ENCODE results near the gene PTK7. TPM values are rescaled to one million over a fixed set of nuclear protein-coding genes. Genes with fewer than 3 reads are reported as not detected.
A peak's percentile ranks its signal among the peaks of the same experiment; 100 is the strongest.

The PTK7 gene
- polyA plus RNA-seq, 1 donor = 53.2 TPM

GRCh38 chr6:43086022-43086658 lies 10.0 kb downstream of the PTK7 start:
- no peak for DNase-seq (ENCODE audit: low read depth)

DNA sequence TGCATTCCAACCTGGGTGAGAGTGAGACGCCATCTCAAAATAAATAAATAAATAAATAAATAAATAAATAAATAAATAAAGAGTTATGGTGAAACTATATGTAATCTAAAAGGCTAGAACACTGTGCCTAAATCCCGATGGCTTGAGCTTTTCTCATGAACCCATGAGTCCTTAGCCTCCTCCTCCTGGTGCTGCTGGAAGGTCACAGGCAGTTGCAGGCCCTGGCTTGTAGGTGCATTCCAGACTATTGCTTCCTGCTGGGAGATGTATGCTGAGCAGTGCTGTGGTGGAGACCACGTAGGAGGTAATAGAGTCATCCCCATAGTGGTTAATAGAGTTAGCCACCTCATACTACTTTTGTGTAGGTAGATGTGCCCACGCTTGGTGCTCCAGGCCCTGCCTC lies 12.5 kb downstream of the PTK7 start:
- no peak for DNase-seq (ENCODE audit: low read depth)

DNA sequence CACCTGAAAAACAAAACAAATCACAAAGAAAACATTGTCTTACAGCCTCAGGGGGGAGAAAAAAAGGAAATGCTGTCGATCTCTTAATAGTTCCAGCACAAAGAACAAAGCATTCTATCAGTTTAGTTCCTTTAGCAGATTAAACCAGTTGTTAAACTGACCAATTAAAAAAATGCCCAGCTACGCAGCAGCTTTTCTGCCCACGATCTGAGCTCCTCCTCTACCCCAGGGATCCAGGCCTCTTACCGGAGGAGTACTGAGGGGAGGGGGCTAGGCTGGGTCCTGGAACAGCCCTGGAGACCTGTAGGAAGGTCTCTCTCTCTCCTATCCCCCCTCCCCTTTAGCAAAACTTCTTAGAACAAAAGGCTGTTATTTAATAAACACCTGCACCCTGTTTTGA lies 13.4 kb downstream of the PTK7 start:
- DNase-seq (ENCODE audit: low read depth) = no peak

DNA sequence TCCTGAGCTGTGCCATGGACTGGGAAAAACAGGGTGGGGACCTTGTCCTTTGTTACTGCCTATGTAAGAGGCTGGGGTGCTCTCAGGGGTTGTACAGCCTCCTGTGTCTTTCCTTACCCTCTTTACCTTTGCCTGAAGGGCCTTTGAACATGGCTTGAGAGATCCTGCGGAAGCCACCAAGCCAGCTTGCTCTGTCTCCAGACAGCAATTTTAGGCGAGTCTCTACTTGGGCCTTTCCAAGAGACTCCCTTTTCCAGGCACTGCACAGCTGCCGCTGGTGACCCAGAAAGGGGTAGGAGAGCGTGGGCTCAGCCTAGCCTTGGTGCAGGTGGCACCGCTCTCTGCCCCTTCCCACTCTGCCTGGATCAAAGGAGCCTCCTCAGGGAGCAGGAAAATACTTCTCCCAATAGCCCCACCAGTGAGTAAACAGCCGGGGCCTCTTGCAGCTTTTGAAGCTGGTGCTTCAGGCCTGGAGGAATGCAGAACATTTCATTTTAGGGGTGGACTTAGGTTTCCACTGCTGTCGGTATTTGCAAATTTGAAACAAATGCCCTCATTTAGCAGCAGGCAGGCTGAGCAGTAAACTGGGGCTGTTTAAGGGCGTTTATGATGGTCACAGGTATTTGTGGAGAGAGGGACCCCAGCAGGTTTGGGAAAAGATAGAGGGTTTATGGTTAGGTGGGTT lies 13.9 kb downstream of the PTK7 start:
- DNase-seq (ENCODE audit: low read depth) = no peak

DNA sequence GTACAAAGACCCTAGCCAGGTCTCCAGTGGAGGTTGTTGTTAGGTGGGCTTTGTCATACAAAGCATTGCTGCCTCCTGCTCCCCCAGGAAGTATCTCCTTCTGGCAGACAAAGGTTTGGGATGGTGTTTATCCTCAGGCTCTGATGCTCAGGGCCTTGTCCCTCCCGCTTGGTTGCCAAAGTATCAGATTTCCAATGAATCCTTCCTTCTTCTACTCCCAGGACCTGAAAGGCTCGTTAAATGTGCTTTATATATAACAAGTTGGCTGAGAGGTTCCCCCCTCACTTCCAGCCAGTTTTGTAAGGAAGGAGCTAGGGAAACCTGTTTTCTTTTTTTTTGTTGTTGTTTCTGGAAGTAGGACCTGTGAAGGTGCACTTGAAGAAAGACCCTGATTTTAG lies 14.4 kb downstream of the PTK7 start:
- DNase-seq (ENCODE audit: low read depth) = no peak

GRCh38 chr6:43091020-43091419 lies 14.9 kb downstream of the PTK7 start:
- DNase-seq (ENCODE audit: low read depth) = no peak

DNA sequence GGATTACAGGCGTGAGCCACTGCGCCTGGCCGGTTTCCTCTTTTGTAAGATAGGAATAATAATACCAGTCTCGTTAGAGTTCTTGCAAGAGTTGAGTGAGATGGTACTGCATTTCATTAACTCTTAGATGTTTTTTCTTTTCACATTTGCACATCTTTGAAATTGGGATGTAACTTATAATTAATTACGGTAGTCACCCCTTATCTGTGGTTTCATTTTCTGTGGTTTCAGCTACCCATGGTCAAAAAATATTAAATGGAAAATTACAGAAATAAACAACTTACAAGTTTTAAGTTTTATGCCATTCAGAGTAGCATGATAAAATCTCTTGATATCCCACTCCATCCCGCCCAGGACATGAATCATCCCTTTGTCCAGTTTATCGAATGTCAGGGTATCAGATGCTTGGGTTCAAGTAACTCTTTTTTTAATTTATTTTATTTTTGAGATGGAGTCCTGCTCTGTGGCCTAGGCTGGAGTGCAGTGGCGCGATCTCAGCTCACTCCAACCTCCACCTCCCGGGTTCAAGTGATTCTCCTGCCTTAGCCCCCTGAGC lies 15.4 kb downstream of the PTK7 start:
- no peak for DNase-seq (ENCODE audit: low read depth)

DNA sequence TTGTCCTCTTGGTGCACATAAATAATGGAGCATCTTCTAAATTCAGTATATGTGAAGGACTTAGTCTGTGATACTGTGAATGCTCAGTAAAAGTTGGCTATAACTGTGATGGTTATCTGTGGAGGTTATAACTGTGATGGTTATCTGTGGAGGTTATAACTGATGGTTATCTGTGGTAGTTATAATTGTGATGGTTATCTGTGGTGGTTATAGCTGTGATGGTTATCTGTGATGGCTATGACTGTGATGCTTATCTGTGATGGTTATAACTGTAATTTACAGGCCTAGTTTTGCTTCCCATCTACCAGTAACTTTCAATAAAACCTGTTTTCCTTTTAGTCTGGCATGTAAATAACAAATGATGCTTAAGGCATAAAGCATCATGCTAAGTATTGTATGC lies 16.5 kb downstream of the PTK7 start:
- DNase-seq (ENCODE audit: low read depth) = no peak

DNA sequence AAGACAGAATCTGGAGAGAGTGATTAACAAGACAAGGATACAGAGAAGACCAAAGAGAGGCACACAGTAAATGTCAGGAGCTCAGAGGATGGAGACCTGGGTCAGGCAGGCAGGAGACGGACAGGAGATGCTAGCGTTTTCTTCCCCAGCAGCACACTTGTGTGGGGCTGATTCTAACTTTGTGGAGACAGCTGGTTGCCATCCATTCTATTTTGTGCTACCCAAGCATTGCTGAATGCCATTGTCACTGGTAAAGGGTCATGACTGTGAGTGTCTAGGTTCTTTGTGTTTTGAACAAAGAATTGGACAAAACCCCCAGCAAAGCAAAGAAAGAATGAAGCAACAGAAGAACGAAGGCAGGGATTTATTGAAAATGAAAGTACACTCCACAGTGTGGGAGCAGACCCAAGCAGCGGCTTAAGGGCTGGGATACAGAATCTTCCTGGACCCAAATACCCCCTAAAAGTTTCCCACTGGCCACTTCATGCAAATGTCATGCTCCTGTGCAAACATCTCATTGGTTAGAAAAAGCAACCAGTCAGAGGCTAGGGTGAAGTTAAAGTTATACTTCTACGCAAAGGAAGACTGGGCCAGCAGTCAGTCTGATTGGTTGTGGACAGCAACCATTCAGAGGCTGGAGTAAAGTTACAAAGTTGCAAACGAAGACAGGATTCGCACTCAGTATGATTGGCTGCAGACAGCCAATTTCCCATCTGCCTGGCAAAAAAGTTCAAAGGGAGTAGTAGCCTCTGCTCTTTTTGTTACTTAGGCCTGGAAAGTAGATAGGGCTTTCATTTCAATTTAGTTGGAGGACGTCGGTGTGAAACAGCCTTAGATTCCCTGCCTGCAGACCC lies 17.5 kb downstream of the PTK7 start:
- peak; percentile 57 for DNase-seq (ENCODE audit: low read depth)

DNA sequence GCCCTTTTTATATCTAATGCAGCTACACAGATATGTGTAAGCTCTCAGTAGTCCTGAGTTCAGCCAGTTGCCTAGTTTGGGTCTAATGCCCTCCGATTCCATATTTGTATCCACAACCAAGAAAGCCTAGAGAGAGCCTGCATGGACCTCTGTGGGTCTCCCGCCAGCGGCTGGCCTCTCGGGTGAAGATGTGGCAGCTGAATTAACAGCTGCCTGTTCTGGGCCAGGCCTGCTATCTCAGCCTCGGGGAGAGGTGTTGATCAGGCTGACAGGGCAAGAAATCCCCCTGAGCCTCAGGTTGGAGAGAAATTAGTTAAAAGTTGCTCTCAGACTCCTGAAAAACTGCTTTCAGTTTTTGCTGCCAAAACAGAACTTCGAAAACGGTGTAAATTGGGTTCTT lies 19.8 kb downstream of the PTK7 start:
- no peak for DNase-seq (ENCODE audit: low read depth)

DNA sequence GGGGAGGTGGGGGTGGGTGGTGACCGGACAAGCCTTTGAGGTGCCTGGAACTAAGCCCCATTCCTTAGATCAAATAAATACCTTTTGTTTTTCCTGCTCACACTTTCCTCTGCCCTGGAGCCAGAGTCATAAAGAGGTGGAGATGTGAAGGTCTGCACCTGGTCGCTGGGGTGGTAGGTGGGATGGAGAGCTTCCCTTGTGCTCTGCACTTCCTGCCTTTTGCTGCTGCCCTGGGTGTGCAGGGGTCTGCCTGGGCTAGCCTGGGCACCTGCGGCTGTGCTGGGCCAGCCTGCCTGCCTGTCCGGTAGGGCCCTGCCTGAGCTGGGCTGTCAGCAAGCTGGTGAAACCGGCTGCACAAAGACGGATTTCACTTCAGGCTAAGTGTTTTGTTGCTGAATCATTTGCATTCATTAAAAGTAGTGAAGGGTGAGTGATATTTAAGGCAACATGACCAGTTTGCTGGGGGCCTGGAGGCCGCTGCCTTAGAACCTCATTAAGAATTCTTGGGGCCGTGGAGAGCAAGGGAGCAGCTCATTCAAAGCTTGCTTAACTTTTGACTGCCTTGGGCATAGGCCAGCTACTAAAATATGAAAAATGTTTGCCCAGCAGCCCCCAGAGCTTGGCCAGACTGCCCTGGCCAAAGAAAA lies 20.5 kb downstream of the PTK7 start:
- no peak for DNase-seq (ENCODE audit: low read depth)

- no peak for DNase-seq (ENCODE audit: low read depth)
Measured at GRCh38 chr6:43097098-43097489, 21.0 kb downstream of the PTK7 start.

- DNase-seq (ENCODE audit: low read depth) = no peak
Measured at GRCh38 chr6:43097502-43097901, 21.4 kb downstream of the PTK7 start.

DNA sequence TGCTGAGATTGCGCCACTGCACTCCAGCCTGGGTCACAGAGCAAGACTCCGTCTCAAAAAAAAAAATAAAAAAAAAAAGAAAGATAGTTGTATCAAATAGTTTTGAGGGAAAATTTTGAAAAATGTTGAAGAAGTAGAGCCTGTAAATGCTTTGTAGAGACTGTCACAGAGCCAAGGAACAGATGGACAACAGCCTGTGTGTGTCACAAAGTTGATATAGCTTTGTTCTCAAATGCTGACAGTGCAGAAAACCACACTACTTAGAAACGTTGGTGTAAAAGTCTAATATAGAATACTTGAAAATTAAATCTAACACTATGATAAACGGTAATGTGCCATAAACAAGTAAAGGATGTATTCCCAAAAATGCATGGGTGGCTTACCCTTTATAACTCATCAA lies 25.4 kb downstream of the PTK7 start:
- no peak for DNase-seq (ENCODE audit: low read depth)

DNA sequence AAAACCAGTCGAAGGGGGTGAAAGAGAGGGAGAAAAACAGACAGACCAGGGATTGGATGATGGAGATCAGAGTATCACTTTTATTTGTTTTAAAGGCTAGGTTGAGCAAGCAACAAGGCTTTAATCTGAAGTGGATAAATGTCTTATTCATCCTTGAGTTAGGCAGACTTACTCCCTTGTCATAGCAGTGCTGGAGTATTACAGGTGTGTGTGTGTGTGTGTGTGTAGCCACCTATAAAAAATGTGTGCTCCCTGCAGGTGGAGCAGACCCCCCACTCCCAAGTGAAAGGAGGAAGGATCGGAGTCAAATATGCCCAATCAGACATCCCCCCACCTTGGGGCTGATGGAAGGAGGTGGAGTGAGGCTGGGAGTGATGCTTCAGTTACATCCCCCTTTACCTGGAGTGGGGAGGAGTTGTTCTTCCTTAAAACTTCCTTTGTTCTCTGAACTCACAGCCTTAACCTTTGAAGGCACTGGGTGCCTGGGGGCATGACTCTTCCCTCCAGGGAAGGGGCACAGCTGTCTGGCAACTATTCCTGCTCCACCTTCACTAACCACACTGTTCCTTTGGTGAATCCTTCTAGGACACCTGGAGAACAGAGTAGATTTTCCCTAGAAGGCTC lies 27.3 kb downstream of the PTK7 start:
- DNase-seq (ENCODE audit: low read depth) = no peak

GRCh38 chr6:43105538-43106222 lies 29.6 kb downstream of the PTK7 start:
- no peak for DNase-seq (ENCODE audit: low read depth)

DNA sequence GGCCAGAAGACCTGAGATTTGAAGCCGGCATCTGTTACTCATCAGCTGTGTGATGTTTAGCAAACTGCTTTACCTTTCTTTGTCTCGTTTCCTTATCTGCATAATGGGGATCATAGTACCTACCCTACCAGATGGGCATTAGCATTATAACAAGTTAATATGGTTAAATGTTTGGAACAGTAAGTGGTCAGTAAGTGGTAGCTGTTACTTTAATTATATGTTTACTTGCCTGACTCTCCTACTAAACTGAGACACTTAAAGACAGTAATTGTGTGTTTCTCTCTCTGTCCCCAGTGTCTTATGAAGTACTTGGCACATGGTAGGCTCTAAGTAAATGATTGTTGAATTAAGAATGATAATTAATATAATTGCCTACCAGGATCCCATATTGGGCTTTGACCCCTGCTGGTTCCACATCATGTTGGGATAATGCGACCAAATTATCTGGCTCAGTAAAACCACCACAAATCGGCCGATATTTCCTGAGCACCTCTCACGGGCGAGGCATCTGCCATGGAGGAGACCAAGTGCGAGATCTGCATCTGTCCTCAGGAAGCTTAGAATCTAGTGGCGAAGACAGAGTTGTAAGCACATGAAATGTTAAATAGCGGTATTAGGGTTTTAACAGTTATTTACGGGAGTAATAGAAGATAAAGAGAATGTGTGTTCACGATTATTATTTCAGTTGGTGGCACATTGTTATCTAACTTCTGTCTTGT lies 31.4 kb downstream of the PTK7 start:
- no peak for DNase-seq (ENCODE audit: low read depth)

DNA sequence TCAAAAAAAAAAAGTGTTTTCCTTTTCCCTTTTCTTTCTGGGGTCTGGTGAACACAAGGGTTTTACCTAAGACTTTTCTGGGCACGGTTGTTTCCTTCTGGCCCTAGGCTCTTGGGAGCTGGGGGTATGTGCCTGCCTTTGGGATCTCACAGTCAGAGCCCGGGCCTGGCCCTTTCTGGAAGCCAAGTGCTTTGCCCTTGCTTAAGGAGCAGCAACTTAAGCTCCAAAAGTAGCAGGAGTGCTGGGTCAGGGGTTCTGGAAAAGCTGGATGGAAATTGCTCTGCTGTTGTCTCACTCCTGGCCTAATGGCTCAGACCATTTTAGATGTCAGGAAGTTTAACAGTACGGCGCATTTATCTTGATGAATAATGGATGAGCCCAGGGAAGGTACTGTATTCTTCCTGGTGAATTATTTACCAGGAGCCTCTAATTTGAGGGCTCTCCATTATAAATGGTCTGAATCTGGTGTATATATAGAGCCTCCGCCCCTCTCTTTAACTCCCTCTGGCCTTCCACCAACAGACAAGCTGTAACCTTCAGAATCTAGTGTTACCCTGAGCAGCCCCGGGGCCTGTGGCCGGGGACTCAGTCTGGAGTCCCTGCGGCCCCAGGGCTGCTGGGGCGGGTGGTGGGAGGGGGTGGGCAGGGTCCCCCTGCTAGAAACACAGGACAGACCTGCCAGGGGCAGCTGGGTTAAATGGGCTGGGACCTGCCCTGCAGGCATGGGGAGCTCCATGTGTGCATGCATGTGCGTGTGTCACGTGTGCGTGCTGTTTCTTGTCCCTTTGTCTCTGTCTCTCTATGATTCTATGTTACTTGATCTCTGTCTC lies 37.5 kb downstream of the PTK7 start:
- no peak for DNase-seq (ENCODE audit: low read depth)

- DNase-seq (ENCODE audit: low read depth) = no peak
Measured at GRCh38 chr6:43115365-43115764, 39.3 kb downstream of the PTK7 start.

Data from forelimb muscle (tissue), 1 donor.